H9 (cell line): ENCODE data around the gene FAM9C. TPM values are rescaled to one million over a fixed set of nuclear protein-coding genes. Genes with fewer than 3 reads are reported as not detected.

ENCODE experiments used
- DNase-seq: peaks from one replicate; pipeline ENCODE4 v3.0.0-alpha.2; 2017
- H2AFZ ChIP-seq: one replicate; pipeline ENCODE4 v1.6.1; 2013; ENCODE audit warnings: mild to moderate bottlenecking, low read length, control low read depth, moderate library complexity
- H2AK5ac ChIP-seq: 2 replicates; pipeline ENCODE4 v1.6.1; 2013; ENCODE audit warnings: low read length, control low read depth, mixed read lengths; ENCODE audit not compliant: insufficient read length
- H2BK120ac ChIP-seq: one replicate; pipeline ENCODE4 v1.6.1; 2013; ENCODE audit warnings: low read depth, mild to moderate bottlenecking, low read length, control low read depth, inconsistent platforms; ENCODE audit not compliant: poor library complexity, severe bottlenecking
- H2BK12ac ChIP-seq: 2 replicates; pipeline ENCODE4 v1.6.1; 2013; ENCODE audit warnings: low read length, control low read depth, mixed read lengths, low read depth; ENCODE audit not compliant: insufficient read length
- H2BK15ac ChIP-seq: 2 replicates; pipeline ENCODE4 v1.6.1; 2013; ENCODE audit warnings: low read depth, low read length, control low read depth
- H2BK20ac ChIP-seq: one replicate; pipeline ENCODE4 v1.6.1; 2013; ENCODE audit warnings: low read depth, mild to moderate bottlenecking, low read length, control low read depth, inconsistent platforms; ENCODE audit not compliant: poor library complexity, severe bottlenecking
- H2BK5ac ChIP-seq: 2 replicates; pipeline ENCODE4 v1.6.1; 2013; ENCODE audit warnings: low read length, control low read depth, mixed read lengths; ENCODE audit not compliant: insufficient read length
- H3K14ac ChIP-seq: 2 replicates; pipeline ENCODE4 v1.6.1; 2013; ENCODE audit warnings: low read length, control low read depth; ENCODE audit not compliant: insufficient read depth
- H3K18ac ChIP-seq: 2 replicates; pipeline ENCODE4 v1.6.1; 2013; ENCODE audit warnings: low read depth, mild to moderate bottlenecking, mixed read lengths, low read length, control low read depth; ENCODE audit not compliant: insufficient read length
- H3K23ac ChIP-seq: 2 replicates; pipeline ENCODE4 v1.6.1; 2013; ENCODE audit warnings: low read length, control low read depth, mixed read lengths, low read depth; ENCODE audit not compliant: insufficient read length
- H3K23me2 ChIP-seq: 2 replicates; pipeline ENCODE4 v1.6.1; 2013; ENCODE audit warnings: low read depth, mild to moderate bottlenecking, mixed read lengths, low read length, control low read depth; ENCODE audit not compliant: insufficient read length, poor library complexity, severe bottlenecking
- H3K27ac ChIP-seq: 2 replicates; pipeline ENCODE4 v1.5.1; 2013; ENCODE audit warnings: low read length, control low read depth, mixed read lengths, low read depth; ENCODE audit not compliant: insufficient read length
- H3K27me3 ChIP-seq: 2 replicates; pipeline ENCODE4 v1.6.1; 2013; ENCODE audit warnings: low read length, control low read depth, inconsistent platforms; ENCODE audit not compliant: insufficient read depth
- H3K4ac ChIP-seq: 2 replicates; pipeline ENCODE4 v1.6.1; 2013; ENCODE audit warnings: low read depth, mild to moderate bottlenecking, control low read depth, inconsistent platforms, low read length, moderate library complexity
- H3K4me1 ChIP-seq: 2 replicates; pipeline ENCODE4 v1.6.1; 2013; ENCODE audit warnings: low read length, control low read depth, inconsistent platforms; ENCODE audit not compliant: insufficient read depth
- H3K4me2 ChIP-seq: 2 replicates; pipeline ENCODE4 v1.6.1; 2013; ENCODE audit warnings: low read length, control low read depth, mixed read lengths; ENCODE audit not compliant: insufficient read length, insufficient read depth
- H3K56ac ChIP-seq: 2 replicates; pipeline ENCODE4 v1.6.1; 2013; ENCODE audit warnings: low read depth, mild to moderate bottlenecking, mixed read lengths, low read length, control low read depth; ENCODE audit not compliant: insufficient read length
- H3K79me1 ChIP-seq: 2 replicates; pipeline ENCODE4 v1.6.1; 2013; ENCODE audit warnings: low read depth, mild to moderate bottlenecking, moderate library complexity, low read length, control low read depth, inconsistent platforms; ENCODE audit not compliant: insufficient read depth, poor library complexity, severe bottlenecking
- H3K79me2 ChIP-seq: 2 replicates; pipeline ENCODE4 v1.6.1; 2013; ENCODE audit warnings: low read length, control low read depth, inconsistent platforms; ENCODE audit not compliant: insufficient read depth
- H3K9ac ChIP-seq: 2 replicates; pipeline ENCODE4 v1.6.1; 2013; ENCODE audit warnings: low read length, control low read depth, mixed read lengths; ENCODE audit not compliant: insufficient read length; ENCODE audit errors: extremely low read depth
- H3K9me3 ChIP-seq: one replicate; pipeline ENCODE4 v1.6.1; 2013; ENCODE audit warnings: low read depth, low read length, inconsistent platforms; ENCODE audit not compliant: control insufficient read depth
- H3T11ph ChIP-seq: one replicate; pipeline ENCODE4 v1.6.1; 2013; ENCODE audit warnings: mild to moderate bottlenecking, low read length, control low read depth, inconsistent platforms
- H4K20me1 ChIP-seq: one replicate; pipeline ENCODE4 v1.6.1; 2013; ENCODE audit not compliant: control insufficient read depth, insufficient read length, insufficient read depth
- H4K5ac ChIP-seq: 2 replicates; pipeline ENCODE4 v1.6.1; 2013; ENCODE audit warnings: low read depth, mild to moderate bottlenecking, mixed read lengths, low read length, control low read depth; ENCODE audit not compliant: insufficient read length
- H4K8ac ChIP-seq: replicated peaks from 2 replicates; pipeline ENCODE4 v1.6.1; 2013; ENCODE audit warnings: low read length, control low read depth, mixed read lengths, low read depth; ENCODE audit not compliant: insufficient read length
- H4K91ac ChIP-seq: 2 replicates; pipeline ENCODE4 v1.6.1; 2013; ENCODE audit warnings: low read depth, mild to moderate bottlenecking, moderate library complexity, mixed read lengths, low read length, control low read depth; ENCODE audit not compliant: insufficient read length
- H3K27ac Mint-ChIP-seq, 3 experiments: 2 replicates in 2 of 3; 3 replicates in 1 of 3; pipeline ENCODE4 v1.8.0; 2020 to 2021; ENCODE audit warnings: mixed read lengths in 3 of 3, mild to moderate bottlenecking in 1 of 3, moderate library complexity in 1 of 3
- H3K27me3 Mint-ChIP-seq: 2 replicates; pipeline ENCODE4 v1.8.0; 2021; ENCODE audit warnings: low read depth, mild to moderate bottlenecking, moderate library complexity, mixed read lengths
- H3K36me3 Mint-ChIP-seq, 3 experiments: 2 replicates in 2 of 3; 3 replicates in 1 of 3; pipeline ENCODE4 v1.8.0; 2020 to 2021; ENCODE audit warnings: low read depth in 3 of 3, mixed read lengths in 3 of 3; ENCODE audit not compliant: insufficient read depth in 1 of 3
- H3K4me1 Mint-ChIP-seq, 2 experiments: 2 replicates each; pipeline ENCODE4 v1.8.0; 2020; ENCODE audit warnings: mixed read lengths in 2 of 2
- H3K4me3 Mint-ChIP-seq, 2 experiments: 2 replicates in 1 of 2; 3 replicates in 1 of 2; pipeline ENCODE4 v1.8.0; 2020 to 2021; ENCODE audit warnings: mild to moderate bottlenecking in 2 of 2, mixed read lengths in 2 of 2, moderate library complexity in 1 of 2
- H3K9me3 Mint-ChIP-seq, 2 experiments: 2 replicates in 1 of 2; 3 replicates in 1 of 2; pipeline ENCODE4 v1.8.0; 2020; ENCODE audit warnings: mild to moderate bottlenecking in 2 of 2, mixed read lengths in 2 of 2, moderate library complexity in 1 of 2
- CTCF ChIP-seq: fragments of 200-600 bp; sonication (generic); conservative IDR thresholded peaks from 3 replicates; pipeline ENCODE4 v1.8.0; 2021; ENCODE audit warnings: antibody characterized with exemption, mild to moderate bottlenecking
- WGBS: extraction: QIAGEN DNeasy Blood & Tissue Kit; methylation state at CpG from one replicate; pipeline ENCODE4 v1.1.7; 2013; ENCODE audit warnings: missing lambda C conversion rate, low lambda C conversion rate, mixed read lengths; ENCODE audit not compliant: insufficient read length; ENCODE audit errors: extremely low coverage; 5-methylcytosine and 5-hydroxymethylcytosine counted together
- total RNA-seq: library from RNA; stranded (reverse); gene quantifications from 2 replicates; pipeline ENCODE4 v1.2.1, GENCODE V29; 2021

FAM9C gene
- total RNA-seq, 1 experiment from 2014 or later, result not detected

GRCh38 chrX:12989461-12989860 is 55.0 kb downstream of the FAM9C start:
- H2BK12ac ChIP-seq, result no peak overlapping the region
- no peak overlapping the region for H3K4me2 ChIP-seq
- no peak overlapping the region for H3K27ac Mint-ChIP-seq
- H3K14ac ChIP-seq, result no peak overlapping the region
- H3K9me3 ChIP-seq, result no peaks in the 10 kb centered on the region
- H2BK20ac ChIP-seq, result no peak overlapping the region
- H3K9ac ChIP-seq, result no peak overlapping the region
- H3K23me2 ChIP-seq, result no peaks in the 10 kb centered on the region
- no peak overlapping the region for H2AFZ ChIP-seq
- peaks cover 63 to 68% of the 10 kb centered on the region in 2 experiments for H3K9me3 Mint-ChIP-seq
- no peak overlapping the region for H2BK120ac ChIP-seq
- no peaks in the 10 kb centered on the region; the same call in 1 of the 2 replicates for H3K27me3 Mint-ChIP-seq
- H3K56ac ChIP-seq, result no peak overlapping the region
- no peak overlapping the region for H2AK5ac ChIP-seq
- H4K91ac ChIP-seq, result no peak overlapping the region
- no CpG with 5 or more reads among the region's 3 CpGs for WGBS
- H3K23ac ChIP-seq, result no peak overlapping the region
- H3K4ac ChIP-seq, result no peak overlapping the region
- peaks cover 3% of the 10 kb centered on the region; the same call in 1 of the 2 replicates for H3K4me1 ChIP-seq
- H2BK15ac ChIP-seq, result no peak overlapping the region
- H3K4me3 Mint-ChIP-seq, result no peak overlapping the region
- H3K27ac ChIP-seq, result no peak overlapping the region
- no peak overlapping the region for H3K18ac ChIP-seq
- DNase-seq, result no peak
- no peak for TF ChIP-seq CTCF
- H3T11ph ChIP-seq, result no peak overlapping the region
- no peaks in the 10 kb centered on the region for H3K79me1 ChIP-seq
- H4K20me1 ChIP-seq, result no peaks in the 10 kb centered on the region
- peaks cover 9 to 15% (median 14%) of the 10 kb centered on the region in 3 experiments for H3K36me3 Mint-ChIP-seq
- no peaks in the 10 kb centered on the region for H3K27me3 ChIP-seq
- H3K4me1 Mint-ChIP-seq, result peaks cover 7% of the 10 kb centered on the region in 2 experiments
- no peaks in the 10 kb centered on the region for H3K79me2 ChIP-seq
- no peak overlapping the region for H2BK5ac ChIP-seq
- H4K8ac ChIP-seq, result no peak overlapping the region
- H4K5ac ChIP-seq, result no peak overlapping the region
